WTC11 (cell line): ENCODE results near the gene C1S. TPM values are rescaled to one million over a fixed set of nuclear protein-coding genes. Genes with fewer than 3 reads are reported as not detected.

Experiments used
- ATAC-seq: fragments of 200-7000 bp; cut with Tn5 transposase; 2 replicates; pipeline ENCODE4 v1.10.0; 2021; ENCODE audit warnings: mild to moderate bottlenecking, moderate library complexity
- CTCF ChIA-PET: fragments of 300-600 bp; sonication (Branson Sonifier 250); formaldehyde crosslinking; loops from one replicate; lab custom pipeline; 2021; ENCODE audit warnings: antibody characterized with exemption; lab: Charles Lee
- POLR2A ChIA-PET: fragments of 350-600 bp; sonication (Branson Sonifier 250); formaldehyde crosslinking; loops from one replicate; lab custom pipeline; 2021; ENCODE audit warnings: antibody characterized with exemption; lab: Charles Lee
- DNase-seq: peaks from one replicate; pipeline ENCODE4 v3.0.0; 2021; ENCODE audit warnings: low spot score
- H3K27ac Mint-ChIP-seq: 2 replicates; pipeline ENCODE4 v1.8.0; 2021; ENCODE audit warnings: mixed read lengths
- H3K27me3 Mint-ChIP-seq: 2 replicates; pipeline ENCODE4 v1.8.0; 2021; ENCODE audit warnings: low read depth, mild to moderate bottlenecking, moderate library complexity, mixed read lengths
- H3K36me3 Mint-ChIP-seq: 2 replicates; pipeline ENCODE4 v1.8.0; 2021; ENCODE audit warnings: mixed read lengths
- H3K4me1 Mint-ChIP-seq: 2 replicates; pipeline ENCODE4 v1.8.0; 2022; ENCODE audit warnings: mixed read lengths
- H3K4me3 Mint-ChIP-seq: 2 replicates; pipeline ENCODE4 v1.8.0; 2021; ENCODE audit warnings: mild to moderate bottlenecking, moderate library complexity, mixed read lengths
- H3K9me3 Mint-ChIP-seq: 2 replicates; pipeline ENCODE4 v1.8.0; 2021; ENCODE audit warnings: mixed read lengths
- AFF4 ChIP-seq: sonication (generic); formaldehyde crosslinking; IDR thresholded peaks from 2 replicates; pipeline ENCODE4 v1.8.1; 2023; ENCODE audit warnings: mild to moderate bottlenecking, missing genetic modification reagents, borderline replicate concordance
- AR ChIP-seq: fragments of 250-450 bp; sonication (Bioruptor Pico); IDR thresholded peaks from 2 replicates; pipeline ENCODE4 v1.9.0; 2021; ENCODE audit warnings: mild to moderate bottlenecking
- CBFB ChIP-seq: sonication (generic); formaldehyde crosslinking; IDR thresholded peaks from 2 replicates; pipeline ENCODE4 v1.8.1; 2022; ENCODE audit warnings: mild to moderate bottlenecking, low read depth, missing genetic modification reagents
- CDX4 ChIP-seq: fragments of 250-450 bp; sonication (Bioruptor Pico); IDR thresholded peaks from 2 replicates; pipeline ENCODE4 v1.9.0; 2021; ENCODE audit warnings: moderate library complexity, mild to moderate bottlenecking, inconsistent platforms, borderline replicate concordance
- FOXK1 ChIP-seq: sonication (generic); formaldehyde crosslinking; IDR thresholded peaks from 2 replicates; pipeline ENCODE4 v1.8.0; 2022; ENCODE audit warnings: mild to moderate bottlenecking, moderate library complexity, missing genetic modification reagents
- MAX ChIP-seq: sonication (generic); formaldehyde crosslinking; IDR thresholded peaks from 2 replicates; pipeline ENCODE4 v1.8.0; 2022; ENCODE audit warnings: mild to moderate bottlenecking, missing genetic modification reagents
- MLX ChIP-seq: sonication (generic); formaldehyde crosslinking; IDR thresholded peaks from 2 replicates; pipeline ENCODE4 v1.8.1; 2023; ENCODE audit warnings: mild to moderate bottlenecking, missing genetic modification reagents, moderate library complexity
- MXD4 ChIP-seq: fragments of 250-450 bp; sonication (Bioruptor Pico); IDR thresholded peaks from 2 replicates; pipeline ENCODE4 v1.8.0; 2021; ENCODE audit warnings: mild to moderate bottlenecking, moderate library complexity, borderline replicate concordance
- NFE2L1 ChIP-seq: sonication (generic); formaldehyde crosslinking; IDR thresholded peaks from 2 replicates; pipeline ENCODE4 v1.8.1; 2023; ENCODE audit warnings: missing genetic modification reagents
- NFYB ChIP-seq: sonication (generic); formaldehyde crosslinking; conservative IDR thresholded peaks from 2 replicates; pipeline ENCODE4 v1.8.0; 2022; ENCODE audit warnings: low read depth, missing genetic modification reagents
- NR3C1 ChIP-seq: sonication (generic); formaldehyde crosslinking; conservative IDR thresholded peaks from 2 replicates; pipeline ENCODE4 v1.8.1; 2023; ENCODE audit warnings: low read depth, mild to moderate bottlenecking, missing genetic modification reagents
- OVOL2 ChIP-seq: fragments of 250-450 bp; sonication (Bioruptor Pico); IDR thresholded peaks from 2 replicates; pipeline ENCODE4 v1.9.0; 2021; ENCODE audit warnings: mild to moderate bottlenecking, borderline replicate concordance
- RORB ChIP-seq: fragments of 250-450 bp; sonication (Bioruptor Pico); IDR thresholded peaks from 2 replicates; pipeline ENCODE4 v1.9.0; 2021; ENCODE audit warnings: mild to moderate bottlenecking
- SMAD3 ChIP-seq: sonication (generic); formaldehyde crosslinking; IDR thresholded peaks from 2 replicates; pipeline ENCODE4 v1.8.0; 2022; ENCODE audit warnings: missing genetic modification reagents, mild to moderate bottlenecking, borderline replicate concordance
- SOX15 ChIP-seq: fragments of 250-450 bp; sonication (Bioruptor Pico); IDR thresholded peaks from 2 replicates; pipeline ENCODE4 v1.9.0; 2021; ENCODE audit warnings: mild to moderate bottlenecking
- TEAD4 ChIP-seq: sonication (generic); formaldehyde crosslinking; IDR thresholded peaks from 2 replicates; pipeline ENCODE4 v1.8.0; 2022; ENCODE audit warnings: mild to moderate bottlenecking, missing genetic modification reagents
- ZNF219 ChIP-seq: sonication (generic); formaldehyde crosslinking; IDR thresholded peaks from 2 replicates; pipeline ENCODE4 v1.8.0; 2023; ENCODE audit warnings: missing genetic modification reagents, mild to moderate bottlenecking, borderline replicate concordance
- ZNF232 ChIP-seq: sonication (generic); formaldehyde crosslinking; IDR thresholded peaks from 2 replicates; pipeline ENCODE4 v1.8.0; 2022; ENCODE audit warnings: mild to moderate bottlenecking, missing genetic modification reagents
- ZNF317 ChIP-seq: sonication (generic); formaldehyde crosslinking; IDR thresholded peaks from 2 replicates; pipeline ENCODE4 v1.8.1; 2023; ENCODE audit warnings: low read depth, mild to moderate bottlenecking, moderate library complexity, missing genetic modification reagents, borderline replicate concordance
- ZNF416 ChIP-seq: fragments of 250-450 bp; sonication (Bioruptor Pico); IDR thresholded peaks from 2 replicates; pipeline ENCODE4 v1.9.0; 2021; ENCODE audit warnings: mild to moderate bottlenecking, inconsistent platforms
- ZNF423 ChIP-seq: fragments of 250-450 bp; sonication (Bioruptor Pico); IDR thresholded peaks from 2 replicates; pipeline ENCODE4 v2.1.2; 2022; ENCODE audit warnings: mild to moderate bottlenecking, moderate library complexity
- total RNA-seq: library from RNA; stranded (reverse); gene quantifications from 3 replicates; pipeline ENCODE4 v1.2.3, GENCODE V29; 2021
- TF ChIP-seq, protein P1 (sequence below): sonication (generic); formaldehyde crosslinking; IDR thresholded peaks from 2 replicates; pipeline ENCODE4 v1.8.1; 2022; ENCODE audit warnings: low read depth, mild to moderate bottlenecking, moderate library complexity, missing genetic modification reagents, borderline replicate concordance
- TF ChIP-seq, protein P2 (sequence below): fragments of 250-450 bp; sonication (Bioruptor Pico); IDR thresholded peaks from 2 replicates; pipeline ENCODE4 v1.9.0; 2021; ENCODE audit warnings: mild to moderate bottlenecking

Gene C1S
- total RNA-seq, 1 experiment from 2014 or later = 7.6 TPM

DNA sequence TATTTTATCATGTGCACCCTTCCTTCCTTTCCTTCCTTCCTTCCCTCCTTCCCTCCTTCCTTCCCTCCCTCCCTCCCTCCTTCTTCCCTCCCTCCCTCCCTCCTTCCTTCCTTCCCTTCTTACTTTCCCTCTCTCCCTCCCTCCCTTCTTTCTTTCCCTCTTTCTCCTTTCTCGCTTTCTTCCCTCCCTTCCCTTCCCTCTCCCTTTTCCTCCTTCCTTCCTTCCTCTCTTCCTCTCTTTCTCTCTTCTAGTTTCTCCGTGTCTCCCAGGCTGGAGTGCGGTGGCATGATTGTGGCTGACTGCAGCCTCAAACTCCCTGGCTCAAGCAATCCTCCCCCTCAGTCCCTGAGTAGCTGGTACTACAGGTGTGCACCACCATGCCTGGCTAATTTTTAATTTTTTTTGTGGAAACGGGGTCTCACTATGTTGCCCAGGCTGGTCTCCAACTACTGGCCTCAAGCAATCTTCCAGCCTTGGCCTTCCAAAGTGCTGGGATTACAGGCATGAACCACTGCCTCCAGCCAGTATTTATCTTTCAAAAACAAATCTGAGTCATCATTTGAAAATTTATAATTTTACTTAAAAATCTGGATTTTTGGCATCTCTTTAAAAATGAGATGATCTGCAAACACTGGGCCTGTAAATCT is 40.7 kb downstream of the C1S start:
- H3K27me3 Mint-ChIP-seq = no peaks in the 10 kb centered on the region; the same call in 1 of the 2 replicates
- POLR2A ChIA-PET = no interaction called here
- DNase-seq = no peak
- peaks cover 8% of the 10 kb centered on the region for H3K9me3 Mint-ChIP-seq
- peaks cover 4% of the 10 kb centered on the region for H3K4me1 Mint-ChIP-seq
- ATAC-seq = no peak
- H3K27ac Mint-ChIP-seq = no peak overlapping the region
- TF ChIP-seq TEAD4 (CRISPR knock-in tag) (no peak), ZNF423 (no peak), AFF4 (CRISPR knock-in tag) (no peak), ZNF416 (CRISPR knock-in tag) (no peak), ZNF317 (no peak), MLX (no peak), SOX15 (no peak), MXD4 (no peak)
- TF ChIP-seq, protein P1, sequence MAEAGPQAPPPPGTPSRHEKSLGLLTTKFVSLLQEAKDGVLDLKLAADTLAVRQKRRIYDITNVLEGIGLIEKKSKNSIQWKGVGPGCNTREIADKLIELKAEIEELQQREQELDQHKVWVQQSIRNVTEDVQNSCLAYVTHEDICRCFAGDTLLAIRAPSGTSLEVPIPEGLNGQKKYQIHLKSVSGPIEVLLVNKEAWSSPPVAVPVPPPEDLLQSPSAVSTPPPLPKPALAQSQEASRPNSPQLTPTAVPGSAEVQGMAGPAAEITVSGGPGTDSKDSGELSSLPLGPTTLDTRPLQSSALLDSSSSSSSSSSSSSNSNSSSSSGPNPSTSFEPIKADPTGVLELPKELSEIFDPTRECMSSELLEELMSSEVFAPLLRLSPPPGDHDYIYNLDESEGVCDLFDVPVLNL = no peak
- TF ChIP-seq, protein P2, sequence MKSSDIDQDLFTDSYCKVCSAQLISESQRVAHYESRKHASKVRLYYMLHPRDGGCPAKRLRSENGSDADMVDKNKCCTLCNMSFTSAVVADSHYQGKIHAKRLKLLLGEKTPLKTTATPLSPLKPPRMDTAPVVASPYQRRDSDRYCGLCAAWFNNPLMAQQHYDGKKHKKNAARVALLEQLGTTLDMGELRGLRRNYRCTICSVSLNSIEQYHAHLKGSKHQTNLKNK = no peak
- TF ChIP-seq, all 79 proteins: peak for 0
- CTCF ChIA-PET = interaction anchor here (2.0 kb wide), 1 partner anchor 12 kb away, joined by 7 read pairs; no protein-coding TSS in a partner anchor
- H3K36me3 Mint-ChIP-seq = peaks cover 22% of the 10 kb centered on the region
- no peak overlapping the region for H3K4me3 Mint-ChIP-seq

DNA sequence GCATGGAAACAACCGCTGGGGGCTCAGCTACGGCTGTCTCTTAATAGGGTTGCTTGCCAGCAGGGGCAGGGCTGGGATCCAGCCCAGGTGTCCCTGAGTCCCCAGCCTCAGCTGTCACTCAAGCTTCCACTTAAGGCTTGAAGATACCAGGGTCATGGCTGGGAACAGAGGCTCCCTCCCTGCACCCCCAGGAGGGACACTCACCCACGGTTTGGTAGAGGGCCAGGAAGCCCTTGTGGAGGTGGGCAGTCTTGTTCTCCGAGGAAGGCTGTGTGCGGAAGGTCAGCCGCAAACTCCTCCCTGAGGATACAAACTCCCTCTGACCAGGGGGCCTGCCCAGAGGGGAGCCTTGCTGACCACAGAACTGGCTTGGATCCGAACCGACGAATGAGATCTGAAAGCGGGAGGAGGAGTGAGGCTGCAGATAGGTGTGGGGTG is 41.2 kb downstream of the C1S start:
- no peaks in the 10 kb centered on the region for H3K27me3 Mint-ChIP-seq
- H3K27ac Mint-ChIP-seq = no peak overlapping the region
- ATAC-seq = no peak
- peaks cover 27% of the 10 kb centered on the region for H3K36me3 Mint-ChIP-seq
- no peak for TF ChIP-seq ZNF317
- TF ChIP-seq CBFB (CRISPR knock-in tag) = no peak
- TF ChIP-seq OVOL2 (CRISPR knock-in tag) = no peak
- no peak for TF ChIP-seq AR (CRISPR knock-in tag)
- TF ChIP-seq RORB = no peak
- TF ChIP-seq NFE2L1 (CRISPR knock-in tag) = no peak
- TF ChIP-seq NFYB (CRISPR knock-in tag) = no peak
- no peak for TF ChIP-seq MAX (CRISPR knock-in tag)
- TF ChIP-seq ZNF416 (CRISPR knock-in tag) = no peak
- no peak for TF ChIP-seq NR3C1 (CRISPR knock-in tag)
- TF ChIP-seq, protein P1 = no peak
- TF ChIP-seq CDX4 (CRISPR knock-in tag) = no peak
- TF ChIP-seq ZNF232 = no peak
- TF ChIP-seq SMAD3 (CRISPR knock-in tag) = no peak
- no peak for TF ChIP-seq ZNF219 (CRISPR knock-in tag)
- no peak for TF ChIP-seq FOXK1 (CRISPR knock-in tag)
- no peak overlapping the region for H3K4me3 Mint-ChIP-seq
- no peaks in the 10 kb centered on the region for H3K4me1 Mint-ChIP-seq
- peaks cover 12% of the 10 kb centered on the region for H3K9me3 Mint-ChIP-seq
- CTCF ChIA-PET = interaction anchor here (0.9 to 2.0 kb wide), 2 partner anchors 11 to 43 kb away, joined by 3 to 7 read pairs; no protein-coding TSS in a partner anchor
- DNase-seq = no peak
- POLR2A ChIA-PET = no interaction called here
